GM12878 (cell line): ENCODE results near the gene PTPRM. TPM values are rescaled to one million over a fixed set of nuclear protein-coding genes. Genes with fewer than 3 reads are reported as not detected.
A peak's percentile ranks its signal among the peaks of the same experiment; 100 is the strongest.

Experiments used
- ATAC-seq: fragments of 200-7000 bp; cut with Tn5 transposase; 3 replicates; pipeline ENCODE4 v1.9.1; 2020; ENCODE audit warnings: mild to moderate bottlenecking, moderate library complexity
- BruUV-seq: library from RNA; stranded (reverse); fragments of 400-500 nt; replicated peaks from 2 replicates; lab custom pipeline; 2021; lab: Mats Ljungman, UMichigan
- CTCF ChIA-PET: fragments of 300-600 bp; sonication (Branson Sonifier 250); formaldehyde crosslinking; extraction: SDS; loops from one replicate; lab custom pipeline; 2021; ENCODE audit warnings: inconsistent platforms; lab: Yijun Ruan, JAX
- POLR2A ChIA-PET: fragments of 350-600 bp; formaldehyde crosslinking; extraction: SDS; loops from one replicate; lab custom pipeline; 2021; ENCODE audit warnings: inconsistent platforms; lab: Charles Lee
- RAD21 ChIA-PET: fragments of 300-600 bp; sonication (Branson Sonifier 250); formaldehyde crosslinking; loops from one replicate; lab custom pipeline; 2023; ENCODE audit warnings: antibody characterized with exemption; ENCODE audit not compliant: unreplicated experiment; lab: Charles Lee
- SMC1A ChIA-PET: fragments of 300-600 bp; sonication (Branson Sonifier 250); formaldehyde crosslinking; loops from one replicate; lab custom pipeline; 2023; ENCODE audit not compliant: unreplicated experiment, uncharacterized antibody; lab: Charles Lee
- DNase-seq: peaks from one replicate; pipeline ENCODE4 v3.0.0-alpha.2; 2011; ENCODE audit warnings: low read depth, low spot score
- FAIRE-seq: peaks from 3 replicates; lab custom pipeline; 2011; peaks lifted over from hg19 to GRCh38; lab: Jason Lieb, UNC
- H2AFZ ChIP-seq: 2 replicates; pipeline ENCODE4 v1.6.0; 2011; ENCODE audit warnings: low read depth, low read length, control low read depth; ENCODE audit not compliant: control insufficient read depth
- H3K27ac ChIP-seq: 2 replicates; pipeline ENCODE4 v1.5.1; 2011; ENCODE audit warnings: control low read depth; ENCODE audit not compliant: control insufficient read depth, insufficient read depth
- H3K27me3 ChIP-seq, 2 experiments: replicated peaks in 1 of 2; 2 replicates each; pipeline versions ENCODE4 v1.6.0 to v1.6.1; 2011; ENCODE audit warnings: low read length in 1 of 2; ENCODE audit not compliant: control insufficient read depth in 2 of 2, insufficient read depth in 2 of 2
- H3K36me3 ChIP-seq, 2 experiments: 2 replicates each; pipeline ENCODE4 v1.5.1; 2011; ENCODE audit warnings: low read length in 1 of 2; ENCODE audit not compliant: control insufficient read depth in 2 of 2, insufficient read depth in 2 of 2
- H3K4me1 ChIP-seq: 2 replicates; pipeline ENCODE4 v1.6.1; 2011; ENCODE audit warnings: mild to moderate bottlenecking, low read length, moderate library complexity, mixed read lengths; ENCODE audit not compliant: control insufficient read depth, insufficient read depth
- H3K4me2 ChIP-seq: 2 replicates; pipeline ENCODE4 v1.6.0; 2011; ENCODE audit warnings: control low read depth; ENCODE audit not compliant: control insufficient read depth, insufficient read depth
- H3K4me3 ChIP-seq: fragments of 200-600 bp; sonication (generic); 2 replicates; pipeline ENCODE4 v1.5.1; 2016
- H3K79me2 ChIP-seq: 2 replicates; pipeline ENCODE4 v1.6.0; 2011; ENCODE audit warnings: low read length; ENCODE audit not compliant: control insufficient read depth, insufficient read depth
- H3K9ac ChIP-seq: 2 replicates; pipeline ENCODE4 v1.8.0; 2011; ENCODE audit warnings: low read length, control low read depth, mixed read lengths; ENCODE audit not compliant: control insufficient read depth, insufficient read depth
- H3K9me3 ChIP-seq: replicated peaks from 3 replicates; pipeline ENCODE4 v1.5.1; 2011; ENCODE audit warnings: mild to moderate bottlenecking, low read length; ENCODE audit not compliant: control insufficient read depth, insufficient read depth
- H4K20me1 ChIP-seq: 2 replicates; pipeline ENCODE4 v1.6.0; 2011; ENCODE audit not compliant: control insufficient read depth, insufficient read depth
- CTCF ChIP-seq, 3 experiments: IDR thresholded peaks in 2 of 3; conservative IDR thresholded peaks in 1 of 3; 2 replicates each; pipeline ENCODE4 v1.5.1; 2011; ENCODE audit warnings: low read depth in 3 of 3, low read length in 3 of 3, mild to moderate bottlenecking in 3 of 3, control low read depth in 2 of 3, moderate library complexity in 2 of 3, inconsistent platforms in 1 of 3, mixed read lengths in 1 of 3; ENCODE audit not compliant: control insufficient read depth in 2 of 3, insufficient read depth in 1 of 3; ENCODE audit errors: extremely low read depth in 1 of 3
- HDGF ChIP-seq: fragments of 450-650 bp; IDR thresholded peaks from 2 replicates; pipeline ENCODE4 v1.6.1; 2016; ENCODE audit warnings: antibody characterized with exemption
- NFYB ChIP-seq: IDR thresholded peaks from 2 replicates; pipeline ENCODE4 v1.6.1; 2011; ENCODE audit warnings: low read depth, mild to moderate bottlenecking, low read length, improper control_type of control experiment, moderate library complexity; ENCODE audit not compliant: insufficient read depth
- SKIL ChIP-seq: fragments of 450-650 bp; IDR thresholded peaks from 2 replicates; pipeline ENCODE4 v1.6.1; 2017; ENCODE audit warnings: mild to moderate bottlenecking, low read depth, inconsistent platforms; ENCODE audit not compliant: poor library complexity, severe bottlenecking
- SMAD5 ChIP-seq: IDR thresholded peaks from 2 replicates; pipeline ENCODE4 v1.6.1; 2016; ENCODE audit warnings: antibody characterized with exemption, low read depth
- USF1 ChIP-seq: IDR thresholded peaks from 2 replicates; pipeline ENCODE4 v1.6.1; 2011; ENCODE audit warnings: borderline replicate concordance, low read depth, mild to moderate bottlenecking, moderate library complexity, mixed read lengths, low read length; ENCODE audit not compliant: insufficient read depth; ENCODE audit errors: extremely low read length
- WGBS: methylation state at CpG from one replicate; pipeline ENCODE4 v1.1.6; 2016; ENCODE audit warnings: low lambda C conversion rate; ENCODE audit not compliant: insufficient replicate concordance, insufficient coverage; ENCODE audit errors: missing lambda C conversion rate; 5-methylcytosine and 5-hydroxymethylcytosine counted together
- in situ Hi-C: fragments of 300-500 bp; cut with MboI; formaldehyde crosslinking; loops from 9 replicates; pipeline ENCODE4 v1.14.3; 2018; ENCODE audit warnings: mixed read lengths
- intact Hi-C: fragments of 100-400 bp; cut with micrococcal nuclease; formaldehyde crosslinking; loops from one replicate; pipeline ENCODE4 v1.14.2; 2022; ENCODE audit not compliant: unreplicated experiment
- polyA plus RNA-seq, 11 experiments: library from polyadenylated mRNA; depleted of rRNA in 4 of 11; unstranded in 6 of 11; stranded (reverse) in 5 of 11; fragments of >200 nt; fragmentation: Nextera tagmentation in 4 of 11; fragmentation: Illumina TruSeq in 1 of 11; extraction: Ambion mirVana in 4 of 11; extraction: Trizol in 1 of 11; gene quantifications; 1 replicate in 1 of 11; 2 replicates in 10 of 11; pipeline versions ENCODE4 v1.2.1 to v1.2.3, GENCODE V29; 2011 to 2016; ENCODE audit warnings: inconsistent platforms in 2 of 11, missing spikeins in 2 of 11, low read depth in 1 of 11
- total RNA-seq, 4 experiments: library from RNA; depleted of rRNA in 3 of 4; stranded (reverse); fragments of >200 nt in 3 of 4; fragmentation: Illumina TruSeq in 1 of 4; extraction: Trizol in 1 of 4; gene quantifications; 2 replicates each; pipeline versions ENCODE4 v1.2.1 to v1.2.3, GENCODE V29; 2013 to 2021

The PTPRM gene
- total and polyA plus RNA-seq, 10 of the 15 experiments (the other 5 are each of a cell fraction or from before 2014, with no cell fraction given) = 0.07 to 22.6 (median 0.60) TPM

GRCh38 chr18:8366656-8367055 lies 799.5 kb downstream of the PTPRM start (continued):
- TF ChIP-seq SKIL (no peak), HDGF (no peak), SMAD5 (no peak), NFYB (no peak)

GRCh38 chr18:8367217-8367988 lies 800.3 kb downstream of the PTPRM start:
- peaks cover 0 to 4% of the 10 kb centered on the region in 2 experiments; a peak in 3 of 4 replicates for H3K27me3 ChIP-seq
- ChIA-PET SMC1A (no interaction called here), POLR2A (no interaction called here), RAD21 (no interaction called here), CTCF (no interaction called here)
- H3K27ac ChIP-seq = no peak overlapping the region
- no peaks in the 10 kb centered on the region for H3K79me2 ChIP-seq
- FAIRE-seq = no peak
- intact Hi-C loops (no loop called here), in situ Hi-C loops (no loop called here)
- BruUV-seq = no TSS peak
- H3K4me3 ChIP-seq = no peak overlapping the region
- H2AFZ ChIP-seq = no peak overlapping the region
- WGBS = 14% methylated on average over 30 of the region's 47 CpGs
- no peak for DNase-seq
- H4K20me1 ChIP-seq = no peaks in the 10 kb centered on the region
- no peaks in the 10 kb centered on the region for H3K4me1 ChIP-seq
- no peak overlapping the region for H3K4me2 ChIP-seq
- no peaks in the 10 kb centered on the region for H3K9me3 ChIP-seq
- H3K9ac ChIP-seq = no peak overlapping the region
- no peaks in the 10 kb centered on the region for H3K36me3 ChIP-seq
- peak; percentile 37 to 51 (median 39); a peak in 5 of 6 replicates for TF ChIP-seq CTCF (IDR thresholded peaks at IDR 0.05 in 2 of 3, conservative IDR thresholded peaks at IDR 0.05 in 1 of 3; ENCODE audit: control insufficient read depth in 2 of 3, extremely low read depth in 1 of 3, insufficient read depth in 1 of 3, low read depth in 3 of 3, low read length in 3 of 3)
- TF ChIP-seq USF1 = no peak
- peak; percentile 50 for ATAC-seq
